Ammon's horn (tissue), 1 donor: ENCODE results near the gene CHP1.
"Not testable (repeated sequence)": the region's sequence is repeated elsewhere in the genome, so short reads cannot be mapped to it uniquely, and the experiment has no call there.

ENCODE experiments used
- DNase-seq: peaks from one replicate; pipeline ENCODE4 v3.0.0-alpha.2; 2016; ENCODE audit warnings: low spot score

The CHP1 gene

GRCh38 chr15:41256577-41257038, 25.5 kb downstream of the CHP1 start:
- DNase-seq: no peak

DNA sequence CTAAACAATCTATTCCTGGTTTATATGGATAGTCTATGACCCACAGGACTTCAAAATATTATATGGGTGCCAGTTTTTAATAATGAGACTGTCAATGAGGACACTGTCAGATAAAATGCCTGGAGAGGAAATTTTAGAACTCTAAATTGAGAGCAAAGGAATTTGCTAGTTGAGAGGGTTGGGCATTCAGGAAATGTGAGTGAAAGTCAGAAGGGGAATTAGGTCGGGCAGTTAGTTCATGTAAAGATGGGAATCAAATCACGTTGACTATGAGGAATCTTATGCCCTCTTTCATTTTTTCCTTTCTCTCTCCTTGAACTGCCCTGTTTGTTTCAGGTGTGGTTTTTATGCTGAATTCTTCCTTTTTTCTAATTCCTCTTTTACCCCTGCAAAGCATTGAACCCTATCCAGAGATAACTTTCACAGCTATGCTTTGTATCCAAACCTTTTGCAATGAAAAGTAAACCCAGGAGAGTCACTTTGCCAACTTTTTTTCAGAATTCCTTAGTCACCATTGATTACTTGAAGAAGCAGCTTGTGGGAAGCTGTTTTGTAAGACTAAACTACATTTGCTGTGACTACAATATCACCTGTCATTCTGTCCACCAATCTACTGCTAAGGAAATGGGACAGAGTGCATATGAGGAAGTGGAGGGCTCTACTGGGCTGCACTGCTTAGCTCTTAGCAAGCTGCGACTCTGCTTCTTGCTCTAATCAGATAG, 27.8 kb downstream of the CHP1 start:
- peak; percentile 40 for DNase-seq

DNA sequence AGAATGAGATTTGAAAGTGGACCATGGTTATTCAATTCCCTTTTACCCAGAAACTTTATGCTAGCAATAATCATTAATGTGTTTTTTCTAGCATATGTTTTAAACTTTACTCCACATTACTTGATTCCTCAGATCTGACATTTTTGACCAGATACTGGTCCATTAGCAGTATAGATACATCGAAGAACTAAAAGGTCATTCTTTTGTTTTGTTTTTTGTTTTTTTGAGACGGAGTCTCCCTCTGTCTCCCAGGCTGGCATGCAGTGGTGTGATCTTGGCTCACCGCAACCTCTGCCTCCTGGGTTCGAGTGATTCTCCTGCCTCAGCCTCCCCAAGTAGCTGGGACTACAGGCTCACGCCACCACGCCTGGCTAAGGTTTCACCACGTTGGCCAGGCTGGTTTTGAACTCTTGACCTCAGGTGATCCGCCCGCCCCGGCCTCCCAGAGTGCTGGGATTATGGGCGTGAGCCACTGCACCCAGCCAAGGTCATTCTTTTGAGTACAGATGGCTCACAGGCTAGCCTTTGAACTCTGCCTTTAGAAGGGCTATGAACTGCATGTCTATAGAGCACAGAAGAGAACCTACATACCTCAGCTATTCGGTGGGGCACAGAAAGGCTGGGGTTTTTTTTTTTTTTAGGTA, 28.6 kb downstream of the CHP1 start:
- DNase-seq: no peak

GRCh38 chr15:41260924-41261323, 29.9 kb downstream of the CHP1 start:
- DNase-seq: not testable (repeated sequence)

GRCh38 chr15:41262571-41262970, 31.5 kb downstream of the CHP1 start:
- DNase-seq: no peak

- no peak for DNase-seq
Measured at GRCh38 chr15:41263891-41264351, 32.9 kb downstream of the CHP1 start.

GRCh38 chr15:41269887-41270286, 38.8 kb downstream of the CHP1 start:
- DNase-seq: no peak

DNA sequence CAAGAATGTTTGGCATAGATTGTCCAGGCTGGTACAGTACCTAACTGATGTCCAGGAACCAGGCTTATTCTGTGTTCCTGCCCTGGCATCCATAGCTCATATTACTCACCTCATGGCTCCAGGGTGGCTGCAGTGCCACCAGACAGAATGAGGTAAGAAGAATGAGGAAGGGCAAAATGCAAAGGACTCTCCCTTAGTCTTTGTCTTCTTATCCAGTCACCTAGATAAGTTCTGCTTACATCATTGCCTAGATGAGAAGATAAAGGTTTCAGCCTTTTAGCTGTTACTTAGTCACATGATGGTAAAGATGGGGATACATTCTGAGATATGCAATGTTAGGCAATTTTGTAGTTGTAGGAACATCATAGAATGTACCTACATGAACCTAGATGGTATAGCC, 45.8 kb downstream of the CHP1 start:
- no peak for DNase-seq

DNA sequence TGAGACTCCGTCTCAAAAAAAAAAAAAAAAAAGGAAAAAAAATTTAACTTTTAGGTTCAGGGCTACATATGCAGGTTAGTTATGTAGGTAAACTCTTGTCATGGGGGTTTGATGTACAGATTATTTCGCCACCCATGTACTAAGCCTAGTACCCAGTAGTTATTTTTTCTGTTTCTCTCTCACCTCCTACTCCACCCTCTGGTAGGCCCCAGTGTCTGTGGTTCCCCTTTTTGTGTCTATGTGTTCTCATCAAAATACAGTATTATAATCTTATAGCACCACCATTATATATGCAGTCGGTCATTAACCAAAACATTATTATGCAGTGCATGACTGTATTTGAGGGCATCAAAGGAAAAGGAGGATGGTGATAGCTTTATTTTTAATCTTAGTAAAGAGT, 47.3 kb downstream of the CHP1 start:
- DNase-seq: no peak

- DNase-seq: peak; percentile 25
Measured at GRCh38 chr15:41279535-41280283, 48.6 kb downstream of the CHP1 start.

GRCh38 chr15:41281236-41281635, 50.2 kb downstream of the CHP1 start:
- no peak for DNase-seq

DNA sequence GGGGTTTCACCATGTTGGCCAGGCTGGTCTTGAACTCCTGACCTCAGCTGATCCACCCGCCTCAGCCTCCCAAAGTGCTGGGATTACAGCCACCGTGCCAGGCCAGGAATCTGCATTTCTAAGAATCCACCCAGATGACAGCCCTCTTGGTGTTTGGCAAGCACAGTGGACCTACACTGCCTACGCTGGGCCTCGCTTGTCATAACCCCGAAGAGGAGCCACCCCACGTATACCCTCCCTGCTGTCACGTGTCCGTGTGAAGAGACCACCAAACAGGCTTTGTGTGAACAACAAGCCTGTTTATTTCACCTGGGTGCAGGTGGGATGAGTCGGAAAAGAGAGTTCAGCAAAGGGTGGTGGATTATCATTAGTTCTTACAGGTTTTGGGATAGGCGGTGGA, 51.4 kb downstream of the CHP1 start:
- not testable (repeated sequence) for DNase-seq

- not testable (repeated sequence) for DNase-seq
Measured at GRCh38 chr15:41282980-41283652, 52.0 kb downstream of the CHP1 start.

DNA sequence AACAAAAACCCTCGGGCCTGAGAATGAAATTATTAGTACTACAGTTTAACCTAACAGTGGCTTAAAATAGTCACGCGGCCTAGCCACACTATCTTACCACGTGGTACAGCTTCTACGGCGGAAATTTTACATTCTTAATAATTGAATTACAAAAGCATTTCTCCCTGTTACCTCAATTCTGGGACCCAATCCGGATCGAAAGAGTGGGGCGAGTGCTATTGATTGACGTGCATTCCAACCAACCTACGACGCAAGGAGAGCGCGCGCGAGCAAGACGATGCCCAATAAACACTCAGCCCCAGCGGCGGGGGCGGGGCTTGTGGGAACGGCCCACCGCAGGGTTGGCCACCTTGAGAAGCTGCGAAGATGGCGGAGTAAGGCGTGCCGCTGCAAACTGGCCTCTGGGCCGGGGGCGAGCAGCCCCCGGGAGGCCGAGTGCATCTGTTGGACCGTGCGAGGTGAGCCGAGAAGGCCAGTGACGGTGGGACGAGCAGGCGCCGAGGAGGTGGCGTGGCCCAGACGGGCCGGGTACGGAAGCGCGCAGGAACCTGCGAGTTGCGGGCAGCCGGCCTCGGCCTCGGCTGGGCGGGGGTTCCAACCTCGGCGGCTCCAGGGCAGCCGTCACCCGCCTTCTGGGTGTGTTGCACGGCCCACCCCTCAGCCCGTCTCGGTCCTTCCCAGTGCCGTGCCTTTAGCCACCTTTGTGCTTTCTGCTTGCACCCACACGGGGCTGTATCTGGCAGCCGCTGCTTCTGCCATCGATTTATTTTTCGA, 52.8 kb downstream of the CHP1 start:
- peak; percentile 99 for DNase-seq

DNA sequence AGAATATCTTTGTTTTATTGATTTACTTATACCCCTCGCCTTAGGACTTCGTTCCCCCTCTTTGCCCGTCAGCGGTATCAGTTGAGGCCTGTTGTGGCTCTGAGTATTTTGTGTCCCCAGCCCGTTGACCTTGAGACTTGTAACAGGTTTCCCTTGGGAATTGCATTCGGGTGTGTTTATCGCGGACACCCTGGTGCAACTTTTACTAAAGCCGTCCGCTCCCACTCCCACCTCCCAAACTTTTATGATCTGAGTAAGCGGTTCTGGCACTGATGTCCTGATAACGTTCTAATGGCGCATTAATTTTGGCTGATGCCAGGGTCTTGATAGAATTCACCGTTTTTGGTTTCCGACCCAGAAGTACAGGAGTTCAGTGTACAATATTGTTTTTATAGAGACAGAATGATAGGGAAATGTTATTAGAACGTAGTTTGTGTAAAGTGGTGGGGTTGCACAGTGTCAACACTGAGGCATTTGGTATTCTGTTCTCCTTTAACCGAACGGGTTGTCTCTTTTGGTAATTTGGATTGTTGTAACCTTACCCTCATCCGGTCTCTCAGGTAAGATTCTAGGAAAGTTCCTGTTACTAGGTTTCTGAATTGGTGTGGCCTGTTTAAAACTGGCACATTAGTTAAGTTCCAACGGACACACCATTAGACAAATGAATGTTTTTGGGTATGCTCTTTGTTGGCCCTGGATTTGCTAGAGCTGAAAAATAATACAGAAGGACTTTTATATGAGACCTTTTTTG, 53.5 kb downstream of the CHP1 start:
- DNase-seq: peak; percentile 30

- no peak for DNase-seq
Measured at GRCh38 chr15:41285285-41285684, 54.2 kb downstream of the CHP1 start.

DNA sequence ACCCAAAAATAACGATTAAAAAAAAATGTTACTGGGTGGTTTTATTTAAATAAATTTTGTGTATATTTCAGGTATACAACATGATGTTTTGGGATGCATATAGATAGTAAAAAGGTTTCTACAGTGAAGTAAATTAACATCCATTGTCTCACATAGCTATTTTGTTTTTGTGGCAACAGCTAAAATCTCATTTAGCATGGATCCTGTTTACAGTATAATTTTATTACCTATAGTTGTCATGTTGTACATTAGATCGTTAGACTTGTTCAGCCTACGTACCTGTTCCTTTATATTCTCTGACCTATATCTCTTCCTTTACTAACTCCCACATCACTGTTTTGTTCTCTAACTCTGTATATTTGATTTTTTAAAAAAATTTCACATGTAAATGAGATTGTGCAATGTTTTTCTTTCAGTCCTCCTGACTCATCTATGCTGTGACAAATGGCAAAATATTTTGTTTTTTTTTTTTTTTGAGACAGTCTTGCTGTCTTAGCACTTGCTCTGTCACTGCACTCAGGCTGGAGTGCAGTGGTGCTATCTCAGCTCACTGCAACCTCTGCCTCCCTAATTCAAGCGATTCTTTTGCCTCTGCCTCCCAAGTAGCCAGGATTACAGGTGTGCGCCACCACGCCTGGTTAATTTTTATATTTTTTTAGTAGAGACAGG, 55.7 kb downstream of the CHP1 start:
- DNase-seq: no peak

DNA sequence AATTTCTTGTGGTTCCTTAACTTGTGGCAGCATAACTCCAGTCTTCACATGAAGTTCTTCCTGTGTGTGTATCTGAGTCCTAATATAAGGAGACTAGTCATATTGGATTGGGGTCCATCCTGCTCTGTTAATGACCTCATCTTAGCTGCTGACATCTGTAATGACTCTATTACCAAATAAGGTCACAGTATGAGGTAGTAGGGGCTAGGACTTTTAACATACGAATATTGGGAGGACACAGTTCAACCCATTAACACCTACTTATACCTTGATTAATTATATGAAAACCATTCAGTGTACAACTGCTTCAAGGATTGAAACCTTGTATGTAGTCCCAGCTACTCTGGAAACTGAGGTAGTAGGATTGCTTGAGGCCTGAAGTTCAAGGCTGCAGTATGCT, 57.4 kb downstream of the CHP1 start:
- no peak for DNase-seq

DNA sequence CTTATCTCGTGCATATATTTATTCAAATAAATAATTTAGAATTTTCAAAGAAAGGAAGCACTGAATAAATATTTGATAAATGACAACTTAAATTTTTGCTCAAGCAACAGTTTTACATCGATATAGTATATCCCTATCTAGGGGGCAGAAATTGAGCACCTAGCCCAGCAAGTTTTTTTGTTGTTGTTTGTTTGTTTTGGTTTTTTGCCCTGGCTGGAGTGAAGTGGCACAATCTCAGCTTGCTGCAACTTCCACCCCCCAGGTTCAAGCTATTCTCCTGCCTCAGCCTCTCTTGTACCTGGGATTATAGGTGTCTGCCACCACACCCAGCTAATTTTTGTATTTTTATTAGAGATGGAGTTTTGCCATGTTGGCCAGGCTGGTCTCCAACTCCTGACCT, 58.9 kb downstream of the CHP1 start:
- no peak for DNase-seq

DNA sequence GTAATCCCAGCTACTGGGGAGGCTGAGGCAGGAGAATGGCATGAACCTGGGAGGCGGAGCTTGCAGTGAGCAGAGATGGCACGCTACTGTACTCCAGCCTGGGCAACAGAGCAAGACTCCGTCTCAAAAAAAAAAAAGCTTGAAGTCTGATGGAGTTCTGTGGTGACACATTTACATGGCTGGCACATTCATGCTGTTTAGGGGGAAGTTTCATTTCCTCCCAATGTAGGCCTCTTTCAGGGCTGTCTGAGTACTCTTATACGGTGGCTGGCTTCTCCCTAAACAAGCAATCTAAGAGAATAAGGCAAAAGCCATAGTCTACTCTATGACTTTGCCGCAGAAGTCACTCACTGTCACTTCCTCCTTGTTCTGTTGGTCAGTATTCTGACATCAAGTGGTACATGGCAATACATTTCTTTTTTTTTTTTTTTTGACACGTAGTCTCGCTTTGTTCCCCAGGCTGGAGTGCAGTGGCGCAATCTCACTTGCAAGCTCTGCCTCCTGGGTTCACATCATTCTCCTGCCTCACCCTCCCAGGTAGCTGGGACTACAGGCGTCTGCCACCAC, 60.1 kb downstream of the CHP1 start:
- peak; percentile 26 for DNase-seq
